Activated CD4-positive, alpha-beta T cell treated with anti-CD3 and anti-CD28 coated beads, Interleukin-2, amount 50 U/mL, for 1 hour (primary cell): ENCODE data around the gene OST4.
A peak's percentile ranks its signal among the peaks of the same experiment; 100 is the strongest.
"Not testable (repeated sequence)": the region's sequence is repeated elsewhere in the genome, so short reads cannot be mapped to it uniquely, and the experiment has no call there.

Source experiments
- DNase-seq: peaks from one replicate; pipeline ENCODE4 v3.0.0-alpha.2; 2020

OST4 gene

GRCh38 chr2:27071277-27071989 is at the start of gene OST4:
OST4 (minus strand) TSS chr2:27071654.
- peak; percentile 86 for DNase-seq

- not testable (repeated sequence) for DNase-seq
These were observed 47.8 kb upstream of the OST4 start for GRCh38 chr2:27119330-27119670.

GRCh38 chr2:27118525-27119329 is 47.3 kb upstream of the OST4 start, which contains the start of gene CGREF1:
CGREF1 (minus strand) TSS chr2:27119128; CDS start chr2:27104366, 14,762 bp downstream.
- no peak for DNase-seq

GRCh38 chr2:27117995-27118524 is 46.6 kb upstream of the OST4 start:
- DNase-seq = no peak

- no peak for DNase-seq
These were observed 44.1 kb upstream of the OST4 start for GRCh38 chr2:27115519-27115918.

GRCh38 chr2:27111392-27112078 is 40.1 kb upstream of the OST4 start:
- DNase-seq = not testable (repeated sequence)

GRCh38 chr2:27110603-27111352 is 39.3 kb upstream of the OST4 start:
- DNase-seq = not testable (repeated sequence)

GRCh38 chr2:27109083-27109482 is 37.6 kb upstream of the OST4 start:
- DNase-seq = no peak

- no peak for DNase-seq
These were observed 36.8 kb upstream of the OST4 start for GRCh38 chr2:27108221-27108620.

- no peak for DNase-seq
These were observed 34.5 kb upstream of the OST4 start for GRCh38 chr2:27105981-27106380.

GRCh38 chr2:27102329-27102728 is 30.9 kb upstream of the OST4 start:
- DNase-seq = no peak

- DNase-seq = no peak
These were observed 28.6 kb upstream of the OST4 start for GRCh38 chr2:27100036-27100435.

- no peak for DNase-seq
These were observed 28.0 kb upstream of the OST4 start for GRCh38 chr2:27099334-27099955.

GRCh38 chr2:27097341-27097740 is 25.9 kb upstream of the OST4 start:
- DNase-seq = no peak

GRCh38 chr2:27096748-27097297 is 25.4 kb upstream of the OST4 start:
- DNase-seq = no peak

- peak; percentile 30 for DNase-seq
These were observed 24.5 kb upstream of the OST4 start for GRCh38 chr2:27095745-27096651.

- DNase-seq = no peak
These were observed 23.9 kb upstream of the OST4 start for GRCh38 chr2:27095427-27095744.

GRCh38 chr2:27094353-27094984 is 23.0 kb upstream of the OST4 start:
- no peak for DNase-seq

- DNase-seq = no peak
These were observed 22.2 kb upstream of the OST4 start for GRCh38 chr2:27093430-27094352.
